HG03139 (cell line): ENCODE data around the gene PCSK9.
"Not testable (repeated sequence)": the region's sequence is repeated elsewhere in the genome, so short reads cannot be mapped to it uniquely, and the experiment has no call there.

Experiments used
- ATAC-seq: cut with Tn5 transposase; IDR thresholded peaks from one replicate; pipeline ENCODE4 v1.9.1; 2021; ENCODE audit not compliant: unreplicated experiment

The PCSK9 gene

GRCh38 chr1:55007625-55008024 lies 31.7 kb upstream of the PCSK9 start:
- no peak for ATAC-seq

GRCh38 chr1:55010194-55010886 lies 29.0 kb upstream of the PCSK9 start:
- no peak for ATAC-seq

- ATAC-seq: no peak
Observed at GRCh38 chr1:55010887-55011217, 28.5 kb upstream of the PCSK9 start.

- no peak for ATAC-seq
Observed at GRCh38 chr1:55012661-55013060, 26.7 kb upstream of the PCSK9 start.

GRCh38 chr1:55015123-55015522 lies 24.2 kb upstream of the PCSK9 start:
- ATAC-seq: no peak

- no peak for ATAC-seq
Observed at GRCh38 chr1:55015731-55016620, 23.4 kb upstream of the PCSK9 start.

- no peak for ATAC-seq
Observed at GRCh38 chr1:55018395-55018794, 21.0 kb upstream of the PCSK9 start.

GRCh38 chr1:55021942-55022546 lies 17.3 kb upstream of the PCSK9 start:
- no peak for ATAC-seq

GRCh38 chr1:55024163-55024562 lies 15.2 kb upstream of the PCSK9 start:
- not testable (repeated sequence) for ATAC-seq

GRCh38 chr1:55026682-55027081 lies 12.7 kb upstream of the PCSK9 start:
- not testable (repeated sequence) for ATAC-seq

- not testable (repeated sequence) for ATAC-seq
Observed at GRCh38 chr1:55031098-55031497, 8.2 kb upstream of the PCSK9 start.

GRCh38 chr1:55033265-55033614 lies 6.1 kb upstream of the PCSK9 start:
- no peak for ATAC-seq

- ATAC-seq: no peak
Observed at GRCh38 chr1:55034476-55035133, 4.7 kb upstream of the PCSK9 start.

- no peak for ATAC-seq
Observed at GRCh38 chr1:55035904-55036303, 3.4 kb upstream of the PCSK9 start.

- no peak for ATAC-seq
Observed at GRCh38 chr1:55037733-55038551, 1.4 kb upstream of the PCSK9 start.

- no peak for ATAC-seq
Observed at GRCh38 chr1:55038552-55038838, 853 bp upstream of the PCSK9 start.

GRCh38 chr1:55038974-55039341 lies 390 bp upstream of the PCSK9 start:
- no peak for ATAC-seq

GRCh38 chr1:55040083-55040932 lies 960 bp downstream of the PCSK9 start:
- no peak for ATAC-seq

- ATAC-seq: no peak
Observed at GRCh38 chr1:55040933-55041494, 1.7 kb downstream of the PCSK9 start.

GRCh38 chr1:55041613-55042012 lies 2.3 kb downstream of the PCSK9 start:
- no peak for ATAC-seq
